ENCODE measurements around the gene IDH2.
"Not testable (repeated sequence)": the region's sequence is repeated elsewhere in the genome, so short reads cannot be mapped to it uniquely, and the experiment has no call there.

IDH2 gene

GRCh38 chr15:90085565-90085964 is 16.7 kb downstream of the IDH2 start:
- DNase-seq: no peak

GRCh38 chr15:90084876-90085423 is 17.3 kb downstream of the IDH2 start:
- no peak for DNase-seq

GRCh38 chr15:90083954-90084607 is 18.2 kb downstream of the IDH2 start:
- DNase-seq: no peak

- DNase-seq: no peak
Observed at GRCh38 chr15:90083419-90083818, 18.8 kb downstream of the IDH2 start.

- DNase-seq: no peak
Observed at GRCh38 chr15:90082140-90082715, 20.0 kb downstream of the IDH2 start.

- DNase-seq: no peak
Observed at GRCh38 chr15:90080818-90081393, 21.4 kb downstream of the IDH2 start.

GRCh38 chr15:90080458-90080755 is 21.9 kb downstream of the IDH2 start:
- DNase-seq: no peak

- no peak for DNase-seq
Observed at GRCh38 chr15:90079619-90080457, 22.4 kb downstream of the IDH2 start.

GRCh38 chr15:90078965-90079364 is 23.3 kb downstream of the IDH2 start:
- DNase-seq: no peak

GRCh38 chr15:90076716-90077115 is 25.6 kb downstream of the IDH2 start:
- DNase-seq: no peak

- no peak for DNase-seq
Observed at GRCh38 chr15:90075420-90076289, 26.6 kb downstream of the IDH2 start.

GRCh38 chr15:90074916-90075315 is 27.4 kb downstream of the IDH2 start:
- DNase-seq: no peak

- DNase-seq: no peak
Observed at GRCh38 chr15:90074023-90074422, 28.2 kb downstream of the IDH2 start.

GRCh38 chr15:90072978-90073640 is 29.2 kb downstream of the IDH2 start:
- DNase-seq: no peak

- DNase-seq: no peak
Observed at GRCh38 chr15:90071220-90071807, 31.0 kb downstream of the IDH2 start.

- DNase-seq: not testable (repeated sequence)
Observed at GRCh38 chr15:90070623-90071022, 31.6 kb downstream of the IDH2 start.

GRCh38 chr15:90067953-90068606 is 34.2 kb downstream of the IDH2 start:
- no peak for DNase-seq

GRCh38 chr15:90067181-90067952 is 34.9 kb downstream of the IDH2 start:
- no peak for DNase-seq

GRCh38 chr15:90065682-90066049 is 36.6 kb downstream of the IDH2 start:
- no peak for DNase-seq
